AG04449 (cell line): ENCODE data around the gene GRIA1.

Source experiments
- CTCF ChIA-PET: fragments of 350-600 bp; formaldehyde crosslinking; extraction: SDS; loops from one replicate; lab custom pipeline; 2021; ENCODE audit warnings: antibody characterized with exemption; lab: Yijun Ruan, JAX
- POLR2A ChIA-PET: fragments of 400-600, 350-600 bp; formaldehyde crosslinking; extraction: SDS; loops from one replicate; lab custom pipeline; 2020; ENCODE audit warnings: antibody characterized with exemption, inconsistent platforms; lab: Yijun Ruan, JAX
- DNase-seq: peaks from one replicate; pipeline ENCODE4 v3.0.0-alpha.2; 2010; ENCODE audit warnings: low read depth, low spot score
- H3K4me3 ChIP-seq: 2 replicates; pipeline ENCODE4 v1.5.1; 2011; ENCODE audit warnings: low read depth, mild to moderate bottlenecking, control low read depth, low read length
- TF ChIP-seq, protein P1 (sequence below): IDR thresholded peaks from one replicate; pipeline ENCODE4 v1.5.1; 2011; ENCODE audit warnings: mild to moderate bottlenecking, moderate library complexity, low read length, control low read depth, inconsistent platforms; ENCODE audit not compliant: insufficient read depth; ENCODE audit errors: missing control alignments

The GRIA1 gene

GRCh38 chr5:153672347-153673090 is 182.0 kb downstream of the GRIA1 start:
- H3K4me3 ChIP-seq = no peak overlapping the region
- CTCF ChIA-PET = interaction anchor here (1.0 kb wide), 1 partner anchor 9 kb away, joined by 3 read pairs; no protein-coding TSS in a partner anchor
- TF ChIP-seq, protein P1, sequence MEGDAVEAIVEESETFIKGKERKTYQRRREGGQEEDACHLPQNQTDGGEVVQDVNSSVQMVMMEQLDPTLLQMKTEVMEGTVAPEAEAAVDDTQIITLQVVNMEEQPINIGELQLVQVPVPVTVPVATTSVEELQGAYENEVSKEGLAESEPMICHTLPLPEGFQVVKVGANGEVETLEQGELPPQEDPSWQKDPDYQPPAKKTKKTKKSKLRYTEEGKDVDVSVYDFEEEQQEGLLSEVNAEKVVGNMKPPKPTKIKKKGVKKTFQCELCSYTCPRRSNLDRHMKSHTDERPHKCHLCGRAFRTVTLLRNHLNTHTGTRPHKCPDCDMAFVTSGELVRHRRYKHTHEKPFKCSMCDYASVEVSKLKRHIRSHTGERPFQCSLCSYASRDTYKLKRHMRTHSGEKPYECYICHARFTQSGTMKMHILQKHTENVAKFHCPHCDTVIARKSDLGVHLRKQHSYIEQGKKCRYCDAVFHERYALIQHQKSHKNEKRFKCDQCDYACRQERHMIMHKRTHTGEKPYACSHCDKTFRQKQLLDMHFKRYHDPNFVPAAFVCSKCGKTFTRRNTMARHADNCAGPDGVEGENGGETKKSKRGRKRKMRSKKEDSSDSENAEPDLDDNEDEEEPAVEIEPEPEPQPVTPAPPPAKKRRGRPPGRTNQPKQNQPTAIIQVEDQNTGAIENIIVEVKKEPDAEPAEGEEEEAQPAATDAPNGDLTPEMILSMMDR = no peak
- DNase-seq = no peak
- POLR2A ChIA-PET = interaction anchor here (0.6 kb wide), 1 partner anchor 622 kb away, joined by 3 read pairs; no protein-coding TSS in a partner anchor

DNA sequence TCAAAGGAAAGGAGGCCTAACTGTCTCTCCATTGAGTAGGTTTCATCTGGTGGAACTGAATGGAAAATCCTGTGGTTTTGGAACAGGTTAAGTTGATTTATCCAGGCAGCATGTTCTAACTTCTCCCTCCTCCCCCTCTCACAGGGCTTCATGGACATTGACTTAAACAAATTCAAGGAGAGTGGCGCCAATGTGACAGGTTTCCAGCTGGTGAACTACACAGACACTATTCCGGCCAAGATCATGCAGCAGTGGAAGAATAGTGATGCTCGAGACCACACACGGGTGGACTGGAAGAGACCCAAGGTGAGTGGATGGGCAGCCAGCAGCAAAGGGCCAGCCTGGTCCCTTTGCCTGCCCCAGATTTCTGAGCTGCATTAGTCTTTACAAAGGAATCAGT is 183.9 kb downstream of the GRIA1 start:
- no peak for DNase-seq
- POLR2A ChIA-PET = no interaction called here
- H3K4me3 ChIP-seq = no peak overlapping the region
- CTCF ChIA-PET = interaction anchor here (1.1 kb wide), 1 partner anchor 291 kb away, joined by 3 read pairs; no protein-coding TSS in a partner anchor
- TF ChIP-seq, protein P1 = no peak

- ChIA-PET CTCF (no interaction called here), POLR2A (interaction anchor here (0.6 kb wide), 1 partner anchor 137 kb away, joined by 4 read pairs; no protein-coding TSS in a partner anchor)
- TF ChIP-seq, protein P1 = no peak
- H3K4me3 ChIP-seq = no peak overlapping the region
- no peak for DNase-seq
Measured at GRCh38 chr5:153676406-153676805, 185.9 kb downstream of the GRIA1 start.

GRCh38 chr5:153676821-153677220 is 186.4 kb downstream of the GRIA1 start:
- no peak for DNase-seq
- CTCF ChIA-PET = interaction anchor here (0.6 kb wide), 1 partner anchor 10 kb away, joined by 3 read pairs; no protein-coding TSS in a partner anchor
- TF ChIP-seq, protein P1 = no peak
- POLR2A ChIA-PET = interaction anchor here (0.6 kb wide), 1 partner anchor 137 kb away, joined by 4 read pairs; no protein-coding TSS in a partner anchor
- no peak overlapping the region for H3K4me3 ChIP-seq

GRCh38 chr5:153678617-153679329 is 188.3 kb downstream of the GRIA1 start:
- POLR2A ChIA-PET = no interaction called here
- CTCF ChIA-PET = interaction anchor here (1.3 to 2.1 kb wide), 3 partner anchors 10 to 182 kb away, joined by 3 to 5 read pairs (median 4); no protein-coding TSS in a partner anchor
- no peak for DNase-seq
- no peak overlapping the region for H3K4me3 ChIP-seq
- TF ChIP-seq, protein P1 = no peak

DNA sequence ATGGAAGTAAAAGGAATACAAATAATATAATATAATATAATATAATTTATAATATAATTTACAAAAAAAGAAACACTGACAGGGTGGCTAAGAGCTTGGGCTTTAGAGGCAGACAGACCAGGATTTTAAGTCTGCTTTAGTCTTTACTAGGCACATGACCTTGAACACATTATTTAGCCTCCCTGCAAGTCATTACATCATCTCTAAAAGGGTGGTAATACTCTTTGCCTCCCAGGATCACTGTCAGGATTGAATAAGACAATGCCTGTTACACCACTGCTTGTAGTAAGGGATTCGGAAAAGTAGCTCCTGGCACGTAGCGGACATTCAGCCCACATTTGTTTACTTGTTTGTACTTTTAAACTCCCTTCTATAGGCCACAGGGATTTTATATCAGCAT is 199.8 kb downstream of the GRIA1 start:
- ChIA-PET POLR2A (no interaction called here), CTCF (no interaction called here)
- DNase-seq = no peak
- TF ChIP-seq, protein P1 = no peak
- H3K4me3 ChIP-seq = no peak overlapping the region
